Stimulated activated CD8-positive, alpha-beta memory T cell treated with anti-CD3 and anti-CD28 coated beads, Interleukin-12 subunit alpha, Interleukin-12 subunit beta, amount 100 ng/mL, for 4 hours (primary cell): Measurements from ENCODE around the gene AARSD1.
"Not testable (repeated sequence)": the region's sequence is repeated elsewhere in the genome, so short reads cannot be mapped to it uniquely, and the experiment has no call there.

ENCODE experiments used
- DNase-seq: peaks from one replicate; pipeline ENCODE4 v3.0.0-alpha.2; 2020; ENCODE audit warnings: low read depth

Gene AARSD1

GRCh38 chr17:42980766-42981397 lies 16.6 kb upstream of the AARSD1 start:
- DNase-seq: peak; percentile 27

GRCh38 chr17:42980274-42980765 lies 16.1 kb upstream of the AARSD1 start, which contains the start of gene RUNDC1:
Gene RUNDC1 (plus strand): TSS chr17:42980565. CDS start chr17:42980577, 12 bp downstream.
- DNase-seq: peak; percentile 89

GRCh38 chr17:42979511-42980273 lies 15.4 kb upstream of the AARSD1 start, which contains the start of gene PTGES3L:
Gene PTGES3L (minus strand): TSS chr17:42980080. CDS start chr17:42980053, 27 bp downstream.
- DNase-seq: no peak

GRCh38 chr17:42975701-42976100 lies 11.4 kb upstream of the AARSD1 start:
- not testable (repeated sequence) for DNase-seq

- DNase-seq: no peak
Measured at GRCh38 chr17:42975265-42975664, 11.0 kb upstream of the AARSD1 start.

GRCh38 chr17:42973323-42973722 lies 9.1 kb upstream of the AARSD1 start:
- not testable (repeated sequence) for DNase-seq

GRCh38 chr17:42971589-42971988 lies 7.3 kb upstream of the AARSD1 start:
- DNase-seq: no peak

GRCh38 chr17:42969001-42969581 lies 4.8 kb upstream of the AARSD1 start:
- no peak for DNase-seq

GRCh38 chr17:42967925-42968324 lies 3.7 kb upstream of the AARSD1 start:
- DNase-seq: no peak

- DNase-seq: no peak
Measured at GRCh38 chr17:42953669-42954068, 10.6 kb downstream of the AARSD1 start.

- no peak for DNase-seq
Measured at GRCh38 chr17:42950044-42950783, 14.0 kb downstream of the AARSD1 start.

GRCh38 chr17:42946812-42947211 lies 17.4 kb downstream of the AARSD1 start:
- DNase-seq: no peak

GRCh38 chr17:42944211-42944610 lies 20.0 kb downstream of the AARSD1 start:
- no peak for DNase-seq

GRCh38 chr17:42937712-42938596 lies 26.3 kb downstream of the AARSD1 start:
- peak; percentile 2 for DNase-seq

- no peak for DNase-seq
Measured at GRCh38 chr17:42929497-42929844, 34.8 kb downstream of the AARSD1 start.

GRCh38 chr17:42928714-42929496 lies 35.3 kb downstream of the AARSD1 start:
- DNase-seq: no peak

- DNase-seq: no peak
Measured at GRCh38 chr17:42924891-42925290, 39.4 kb downstream of the AARSD1 start.

GRCh38 chr17:42923472-42923871 lies 40.8 kb downstream of the AARSD1 start:
- DNase-seq: not testable (repeated sequence)

- DNase-seq: no peak
Measured at GRCh38 chr17:42922294-42922693, 42.0 kb downstream of the AARSD1 start.

GRCh38 chr17:42920922-42921321 lies 43.3 kb downstream of the AARSD1 start:
- no peak for DNase-seq
